Posterior vena cava (tissue), 2 donors: ENCODE results near the gene CATSPER1. TPM values are rescaled to one million over a fixed set of nuclear protein-coding genes. Genes with fewer than 3 reads are reported as not detected.

ENCODE experiments used
- DNase-seq: peaks from one replicate; pipeline ENCODE4 v3.0.0-alpha.2; 2020; ENCODE audit warnings: low spot score
- intact Hi-C, 2 donors: fragments of 100-400 bp; cut with DNase I; formaldehyde crosslinking; loops; one replicate each; pipeline versions ENCODE4 v1.14.1 to v1.14.2; 2022 to 2023
- total RNA-seq, 2 donors: library from RNA; stranded (reverse); fragmentation: NEBNext Ultra II Directional; extraction: Animal tissue kit (Norgen Biotek cat#: 25700); gene quantifications; one replicate each; pipeline ENCODE4 v1.2.1, GENCODE V29; 2021
- donor health status: DM: yes; HTN: yes; CAD: no.
- donor health status: DM: yes; HTN: yes; CAD: no.

CATSPER1 gene
- total RNA-seq, 2 donors from 2014 or later = 0.24 to 1.1 TPM

- intact Hi-C loops = no loop called here
- peak; percentile 65 for DNase-seq
Measured at GRCh38 chr11:65981101-65981740, 45.1 kb downstream of the CATSPER1 start.

GRCh38 chr11:65979261-65979759 lies 47.0 kb downstream of the CATSPER1 start:
- DNase-seq = peak; percentile 23
- intact Hi-C loops = loop anchor here in 1 of 2 donors (5.0 to 10.0 kb wide), 2 partner anchors 57 to 275 kb away; no protein-coding TSS in a partner anchor

GRCh38 chr11:65978391-65979238 lies 47.7 kb downstream of the CATSPER1 start:
- intact Hi-C loops = loop anchor here in 1 of 2 donors (5.0 to 10.0 kb wide), 2 partner anchors 56 to 274 kb away; no protein-coding TSS in a partner anchor
- DNase-seq = no peak

GRCh38 chr11:65977621-65978390 lies 48.5 kb downstream of the CATSPER1 start:
- intact Hi-C loops = loop anchor here in 1 of 2 donors (5.0 to 10.0 kb wide), 2 partner anchors 56 to 273 kb away; no protein-coding TSS in a partner anchor
- DNase-seq = no peak

- intact Hi-C loops = loop anchor here in 1 of 2 donors (5.0 to 10.0 kb wide), 2 partner anchors 54 to 272 kb away; no protein-coding TSS in a partner anchor
Measured at GRCh38 chr11:65976216-65977176, 49.8 kb downstream of the CATSPER1 start.

GRCh38 chr11:65975771-65976170 lies 50.5 kb downstream of the CATSPER1 start:
- no peak for DNase-seq
- intact Hi-C loops = loop anchor here in 1 of 2 donors (5.0 to 10.0 kb wide), 2 partner anchors 53 to 271 kb away; no protein-coding TSS in a partner anchor

More at GRCh38 chr11:65976216-65977176, 49.8 kb downstream of the CATSPER1 start:
- no peak for DNase-seq

GRCh38 chr11:65973439-65974110 lies 52.7 kb downstream of the CATSPER1 start:
- intact Hi-C loops = loop anchor here in 1 of 2 donors (10.0 kb wide), 1 partner anchor 269 kb away; no protein-coding TSS in a partner anchor
- DNase-seq = no peak

- intact Hi-C loops = loop anchor here in 1 of 2 donors (10.0 kb wide), 1 partner anchor 267 kb away; no protein-coding TSS in a partner anchor
- DNase-seq = no peak
Measured at GRCh38 chr11:65972116-65972515, 54.2 kb downstream of the CATSPER1 start.

- DNase-seq = no peak
- intact Hi-C loops = loop anchor here in 1 of 2 donors (10.0 kb wide), 1 partner anchor 84 kb away; the partner anchor contains the start of gene FIBP
Measured at GRCh38 chr11:65968600-65969482, 57.4 kb downstream of the CATSPER1 start.

- DNase-seq = no peak
- intact Hi-C loops = loop anchor here in 1 of 2 donors (10.0 kb wide), 1 partner anchor 83 kb away; the partner anchor contains the start of gene FIBP
Measured at GRCh38 chr11:65967329-65967934, 58.8 kb downstream of the CATSPER1 start.

Other genes starting within 250 kb of the CATSPER1 start
- gene AP5B1, start 245.5 kb downstream of the CATSPER1 start, total RNA-seq = 10 to 100 TPM; 10.7 to 15.3 TPM
- gene OVOL1, start 239.4 kb downstream of the CATSPER1 start, total RNA-seq = not detected
- gene SNX32, start 192.5 kb downstream of the CATSPER1 start, total RNA-seq = under 1 TPM; 0.52 to 0.65 TPM
- 100 to 1,000 TPM; 697 to 707 TPM for gene CFL1, start 168.3 kb downstream of the CATSPER1 start, total RNA-seq
- 10 to 100 TPM; 41.8 to 48.2 TPM for gene MUS81, start 166.0 kb downstream of the CATSPER1 start, total RNA-seq
- 100 to 1,000 TPM; 111 to 131 TPM for gene EFEMP2, start 153.7 kb downstream of the CATSPER1 start, total RNA-seq
- 1 to 10 TPM; 1.4 to 1.8 TPM for gene CTSW, start 146.6 kb downstream of the CATSPER1 start, total RNA-seq
- 10 to 100 TPM; 39.7 to 40.8 TPM for gene FIBP, start 138.0 kb downstream of the CATSPER1 start, total RNA-seq
- 10 to 100 TPM; 31.8 to 36.7 TPM for gene CCDC85B, start 135.8 kb downstream of the CATSPER1 start, total RNA-seq
- gene FOSL1, start 126.1 kb downstream of the CATSPER1 start, total RNA-seq = 10 to 100 TPM in 1 of 2 donors, 1 to 10 TPM in 1; 7.4 to 38.7 TPM
- gene C11orf68, start 107.4 kb downstream of the CATSPER1 start, total RNA-seq = 10 to 100 TPM; 35.7 to 36.0 TPM
- gene DRAP1, start 107.1 kb downstream of the CATSPER1 start, total RNA-seq = 10 to 100 TPM; 76.0 to 92.2 TPM
- not detected for gene TSGA10IP, start 81.0 kb downstream of the CATSPER1 start, total RNA-seq
- 10 to 100 TPM; 41.1 to 46.2 TPM for gene SART1, start 64.7 kb downstream of the CATSPER1 start, total RNA-seq
- 10 to 100 TPM; 24.8 to 24.9 TPM for gene EIF1AD, start 24.3 kb downstream of the CATSPER1 start, total RNA-seq
- 100 to 1,000 TPM; 115 to 119 TPM for gene BANF1, start 24.0 kb downstream of the CATSPER1 start, total RNA-seq
- gene CST6, start 14.5 kb downstream of the CATSPER1 start, total RNA-seq = under 1 TPM in 1 of 2 donors, not detected in 1; 0.56 TPM
- 1 to 10 TPM in 1 of 2 donors, under 1 TPM in 1; 0.74 to 1.2 TPM for gene GAL3ST3, start 22.7 kb upstream of the CATSPER1 start, total RNA-seq
- 100 to 1,000 TPM; 117 to 140 TPM for gene SF3B2, start 25.9 kb upstream of the CATSPER1 start, total RNA-seq
- 10 to 100 TPM; 65.1 to 84.1 TPM for gene PACS1, start 43.8 kb upstream of the CATSPER1 start, total RNA-seq
- gene KLC2, start 231.2 kb upstream of the CATSPER1 start, total RNA-seq = 10 to 100 TPM; 30.1 to 41.3 TPM
- gene RAB1B, start 242.2 kb upstream of the CATSPER1 start, total RNA-seq = 100 to 1,000 TPM; 102 to 112 TPM